ENCODE measurements around the gene RFX3.

DNA sequence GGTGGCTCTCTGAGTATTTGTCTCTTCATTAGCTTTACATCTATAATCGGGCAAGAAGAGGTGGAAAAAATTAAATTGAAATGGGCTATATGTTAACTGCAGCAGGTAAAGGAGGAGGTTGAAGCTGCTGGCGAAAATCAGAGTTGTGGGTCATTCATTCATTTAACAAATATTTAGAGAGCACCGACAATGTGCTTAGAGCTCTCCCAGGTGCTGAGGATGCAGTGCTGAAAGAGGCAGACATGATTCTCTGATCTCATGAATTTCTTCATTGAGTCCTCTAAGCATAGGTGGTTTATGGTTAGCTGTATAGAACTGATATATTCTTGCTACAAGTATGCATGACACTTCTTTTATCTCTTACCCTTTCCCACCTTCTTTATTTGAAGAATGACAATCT is 243.4 kb downstream of the RFX3 start:
- TF ChIP-seq EZH2 (IDR thresholded peaks at IDR 0.05; ENCODE audit: borderline replicate concordance, low read depth, low read length, severe bottlenecking) (no peak), POLR2A (IDR thresholded peaks at IDR 0.05; ENCODE audit: low read depth, low read length) (no peak), JUN (IDR thresholded peaks at IDR 0.05; ENCODE audit: borderline replicate concordance, insufficient read depth, insufficient read length, low read depth) (no peak), POLR2AphosphoS5 (IDR thresholded peaks at IDR 0.05; ENCODE audit: insufficient read depth, low read depth, low read length) (no peak), MYC (IDR thresholded peaks at IDR 0.05; ENCODE audit: low read depth, low read length) (no peak), FOS (IDR thresholded peaks at IDR 0.05; ENCODE audit: borderline replicate concordance, insufficient read depth, low read length) (no peak), GATA2 (IDR thresholded peaks at IDR 0.05; ENCODE audit: insufficient read depth, insufficient read length, low read depth, low read length) (no peak)
- TF ChIP-seq, protein P1, sequence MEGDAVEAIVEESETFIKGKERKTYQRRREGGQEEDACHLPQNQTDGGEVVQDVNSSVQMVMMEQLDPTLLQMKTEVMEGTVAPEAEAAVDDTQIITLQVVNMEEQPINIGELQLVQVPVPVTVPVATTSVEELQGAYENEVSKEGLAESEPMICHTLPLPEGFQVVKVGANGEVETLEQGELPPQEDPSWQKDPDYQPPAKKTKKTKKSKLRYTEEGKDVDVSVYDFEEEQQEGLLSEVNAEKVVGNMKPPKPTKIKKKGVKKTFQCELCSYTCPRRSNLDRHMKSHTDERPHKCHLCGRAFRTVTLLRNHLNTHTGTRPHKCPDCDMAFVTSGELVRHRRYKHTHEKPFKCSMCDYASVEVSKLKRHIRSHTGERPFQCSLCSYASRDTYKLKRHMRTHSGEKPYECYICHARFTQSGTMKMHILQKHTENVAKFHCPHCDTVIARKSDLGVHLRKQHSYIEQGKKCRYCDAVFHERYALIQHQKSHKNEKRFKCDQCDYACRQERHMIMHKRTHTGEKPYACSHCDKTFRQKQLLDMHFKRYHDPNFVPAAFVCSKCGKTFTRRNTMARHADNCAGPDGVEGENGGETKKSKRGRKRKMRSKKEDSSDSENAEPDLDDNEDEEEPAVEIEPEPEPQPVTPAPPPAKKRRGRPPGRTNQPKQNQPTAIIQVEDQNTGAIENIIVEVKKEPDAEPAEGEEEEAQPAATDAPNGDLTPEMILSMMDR (IDR thresholded peaks at IDR 0.05; ENCODE audit: extremely low read depth in 1 of 2, insufficient read depth in 1 of 2, low read depth in 1 of 2, low read length in 2 of 2), result no peak
- TF ChIP-seq, protein P2, sequence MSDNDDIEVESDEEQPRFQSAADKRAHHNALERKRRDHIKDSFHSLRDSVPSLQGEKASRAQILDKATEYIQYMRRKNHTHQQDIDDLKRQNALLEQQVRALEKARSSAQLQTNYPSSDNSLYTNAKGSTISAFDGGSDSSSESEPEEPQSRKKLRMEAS (IDR thresholded peaks at IDR 0.05; ENCODE audit: insufficient read depth, insufficient read length), result no peak
